H1 (cell line): Measurements from ENCODE around the gene CNOT3. TPM values are rescaled to one million over a fixed set of nuclear protein-coding genes. Genes with fewer than 3 reads are reported as not detected.
A peak's percentile ranks its signal among the peaks of the same experiment; 100 is the strongest.

Source experiments
- BACH1 ChIP-seq: IDR thresholded peaks from 2 replicates; pipeline ENCODE4 v1.6.1; 2012; ENCODE audit warnings: low read length, improper control_type of control experiment
- E2F6 ChIP-seq: IDR thresholded peaks from 2 replicates; pipeline ENCODE4 v1.6.1; 2012; ENCODE audit warnings: inconsistent platforms
- HDAC6 ChIP-seq: IDR thresholded peaks from one replicate; pipeline ENCODE4 v1.7.1; 2012; ENCODE audit warnings: low read depth, mild to moderate bottlenecking, inconsistent platforms, low read length, moderate library complexity
- KDM5A ChIP-seq: fragments of 200-600 bp; IDR thresholded peaks from 2 replicates; pipeline ENCODE4 v1.7.1; 2012; ENCODE audit warnings: mild to moderate bottlenecking, low read length, inconsistent platforms, mixed read lengths
- MAX ChIP-seq: IDR thresholded peaks from 2 replicates; pipeline ENCODE4 v1.6.1; 2012; ENCODE audit warnings: inconsistent platforms
- NANOG ChIP-seq: IDR thresholded peaks from 2 replicates; pipeline ENCODE4 v1.6.1; 2011; ENCODE audit warnings: low read length, low read depth, mild to moderate bottlenecking, inconsistent platforms; ENCODE audit not compliant: insufficient read depth, poor library complexity, severe bottlenecking
- RNF2 ChIP-seq: fragments of 200-900, 300-1000 bp; sonication (generic); IDR thresholded peaks from 2 replicates; pipeline ENCODE4 v1.7.1; 2016; ENCODE audit warnings: borderline replicate concordance, low read depth, mild to moderate bottlenecking, antibody characterized with exemption, low read length; ENCODE audit not compliant: poor library complexity, severe bottlenecking; ENCODE audit errors: missing control alignments
- SIX5 ChIP-seq: IDR thresholded peaks from 2 replicates; pipeline ENCODE4 v1.6.1; 2011; ENCODE audit warnings: mild to moderate bottlenecking, low read depth, low read length
- polyA plus RNA-seq, 7 experiments: library from polyadenylated mRNA; depleted of rRNA in 3 of 7; stranded (reverse) in 5 of 7; unstranded in 2 of 7; fragments of >200 nt in 5 of 7; fragments of 200-250 nt in 2 of 7; gene quantifications; 1 replicate in 5 of 7; 2 replicates in 1 of 7; 4 replicates in 1 of 7; pipeline versions ENCODE4 v1.2.1 to v1.2.3, GENCODE V29; 2011 to 2013; ENCODE audit warnings: missing spikeins in 2 of 7, mixed read lengths in 2 of 7
- total RNA-seq: library from RNA; stranded (reverse); fragmentation: NEBNext Ultra II Directional; extraction: Animal tissue kit (Norgen Biotek cat#: 25700); gene quantifications from 2 replicates; pipeline ENCODE4 v1.2.1, GENCODE V29; 2021

CNOT3 gene
- total and polyA plus RNA-seq, 2 of the 8 experiments (the other 6 are each of a cell fraction or from before 2014, with no cell fraction given): 21.2 to 86.4 TPM

- TF ChIP-seq HDAC6 (no peak), BACH1 (no peak), MAX (peak; percentile 74), E2F6 (no peak; the same call in 1 of the 2 replicates), RNF2 (no peak), SIX5 (peak; percentile 96), KDM5A (peak; percentile 99), NANOG (peak; percentile 42)
Observed at GRCh38 chr19:54115109-54116063, 22.2 kb upstream of the CNOT3 start, which contains the start of the genes PRPF31 and TFPT (continued).
